PC-9 (cell line): Measurements from ENCODE around the gene ETV3L. TPM values are rescaled to one million over a fixed set of nuclear protein-coding genes. Genes with fewer than 3 reads are reported as not detected.

Experiments used
- Bru-seq: library from RNA; stranded (reverse); fragments of 400-500 nt; gene quantifications from one replicate; lab custom pipeline; 2021; lab: Mats Ljungman, UMichigan
- BruChase-seq, 2 experiments: library from RNA; stranded (reverse); fragments of 400-500 nt; gene quantifications; one replicate each; lab custom pipeline; 2021; lab: Mats Ljungman, UMichigan
- BruUV-seq: library from RNA; stranded (reverse); fragments of 400-500 nt; replicated peaks from 2 replicates; lab custom pipeline; 2021; lab: Mats Ljungman, UMichigan
- CTCF ChIA-PET: fragments of 300-600 bp; sonication (Branson Sonifier 250); formaldehyde crosslinking; loops from one replicate; lab custom pipeline; 2022; ENCODE audit warnings: antibody characterized with exemption; lab: Charles Lee
- POLR2A ChIA-PET: fragments of 300-600 bp; sonication (Branson Sonifier 250); formaldehyde crosslinking; loops from one replicate; lab custom pipeline; 2022; ENCODE audit warnings: antibody characterized with exemption; ENCODE audit not compliant: unreplicated experiment; lab: Charles Lee
- DNase-seq, 2 experiments: peaks; one replicate each; pipeline versions ENCODE4 v3.0.0 to v3.0.0-alpha.2; 2015 to 2022; ENCODE audit warnings: mixed read lengths in 1 of 2
- H2AFZ ChIP-seq: fragments of 200-600 bp; sonication (generic); 2 replicates; pipeline ENCODE4 v1.8.1; 2017; ENCODE audit warnings: antibody characterized with exemption
- H3F3A ChIP-seq: fragments of 200-600 bp; sonication (generic); 2 replicates; pipeline ENCODE4 v1.8.1; 2017; ENCODE audit warnings: antibody characterized with exemption, mild to moderate bottlenecking, low read depth; ENCODE audit not compliant: insufficient read depth
- H3K27ac ChIP-seq: fragments of 200-600 bp; sonication (generic); 2 replicates; pipeline ENCODE4 v1.6.1; 2016; ENCODE audit warnings: mixed run types
- H3K27me3 ChIP-seq: fragments of 200-600 bp; sonication (generic); 2 replicates; pipeline ENCODE4 v1.6.1; 2016; ENCODE audit warnings: low read depth, mixed run types; ENCODE audit not compliant: insufficient read depth
- H3K36me3 ChIP-seq: fragments of 200-600 bp; sonication (generic); 2 replicates; pipeline ENCODE4 v1.6.1; 2016; ENCODE audit warnings: low read depth, mixed run types
- H3K4me1 ChIP-seq: fragments of 200-600 bp; sonication (generic); replicated peaks from 2 replicates; pipeline ENCODE4 v1.6.1; 2016; ENCODE audit warnings: mixed run types; ENCODE audit not compliant: insufficient read depth
- H3K4me2 ChIP-seq: fragments of 200-600 bp; sonication (generic); 2 replicates; pipeline ENCODE4 v1.6.1; 2017; ENCODE audit warnings: mixed run types
- H3K4me3 ChIP-seq: fragments of 200-600 bp; sonication (generic); 2 replicates; pipeline ENCODE4 v1.6.1; 2016; ENCODE audit warnings: mixed run types
- H3K79me2 ChIP-seq: fragments of 200-600 bp; sonication (generic); 2 replicates; pipeline ENCODE4 v1.6.1; 2017; ENCODE audit warnings: low read depth, mixed run types
- H3K9me2 ChIP-seq: fragments of 200-600 bp; sonication (generic); 2 replicates; pipeline ENCODE4 v1.8.1; 2017; ENCODE audit warnings: mild to moderate bottlenecking; ENCODE audit not compliant: insufficient read depth
- H3K9me3 ChIP-seq: fragments of 200-600 bp; sonication (generic); 2 replicates; pipeline ENCODE4 v1.8.1; 2016; ENCODE audit warnings: low read depth; ENCODE audit not compliant: insufficient read depth
- H4K20me1 ChIP-seq: fragments of 200-600 bp; sonication (generic); 2 replicates; pipeline ENCODE4 v1.8.1; 2017; ENCODE audit not compliant: insufficient read depth
- CTCF ChIP-seq: fragments of 200-600 bp; sonication (generic); conservative IDR thresholded peaks from 2 replicates; pipeline ENCODE4 v1.6.1; 2017; ENCODE audit warnings: mixed run types, antibody characterized with exemption, mild to moderate bottlenecking, moderate library complexity
- EZH2 ChIP-seq: fragments of 200-600 bp; sonication (generic); IDR thresholded peaks from 2 replicates; pipeline ENCODE4 v1.8.0; 2017; ENCODE audit warnings: antibody characterized with exemption, low read depth
- intact Hi-C: fragments of 100-400 bp; cut with micrococcal nuclease; formaldehyde crosslinking; loops from one replicate; pipeline ENCODE4 v1.10.0; 2022; ENCODE audit not compliant: unreplicated experiment
- long read RNA-seq: library from polyadenylated mRNA; stranded (forward); transcript quantifications from one replicate; pipeline ENCODE4 v2.0.0, GENCODE V29; 2022
- total RNA-seq: library from RNA; stranded (reverse); gene quantifications from 2 replicates; pipeline ENCODE4 v1.2.3, GENCODE V29; 2021

ETV3L gene
- total RNA-seq, result not detected in 2 replicates
- Bru-seq, nascent RNA, result not detected
- not detected for BruChase-seq, experiment 1, labeled RNA remaining after a 2-hour chase
- not detected for BruChase-seq, experiment 2, labeled RNA remaining after a 6-hour chase
- long read RNA-seq, result 0 reads

DNA sequence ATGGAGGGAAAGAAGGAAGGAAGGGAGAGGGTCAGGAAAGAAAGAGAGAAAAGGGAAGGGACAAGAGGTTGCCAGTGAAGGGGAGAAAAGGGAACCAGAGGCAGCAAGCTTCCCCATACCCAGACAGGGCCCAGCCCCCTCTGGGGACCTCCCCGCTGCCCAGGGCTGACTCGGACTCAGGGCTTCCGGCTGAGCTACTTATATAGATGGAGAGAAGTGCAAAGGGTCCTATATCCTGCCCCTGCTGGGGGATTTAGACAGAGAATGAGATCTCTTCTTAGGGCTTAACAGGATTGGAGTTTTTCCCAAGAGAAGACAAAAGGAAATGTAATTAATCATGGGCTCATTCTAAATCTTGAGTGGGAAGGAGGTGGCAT is at the start of gene ETV3L:
Gene ETV3L (minus strand): TSS at position 176 of the 377 bp plus-strand sequence. CDS start 285 bp downstream, outside the sequence.
- H3K9me3 ChIP-seq, result no peaks in the 10 kb centered on the region
- intact Hi-C loops, result no loop called here
- BruUV-seq, result no TSS peak
- H3K9me2 ChIP-seq, result no peaks in the 10 kb centered on the region
- H3K4me2 ChIP-seq, result no peak within 1 kb of the TSS
- no peak for TF ChIP-seq EZH2
- TF ChIP-seq CTCF, result no peak
- no peak within 1 kb of the TSS for H2AFZ ChIP-seq
- POLR2A ChIA-PET, result no interaction called here
- no peaks in the 10 kb centered on the region for H3K36me3 ChIP-seq
- DNase-seq, result no peak
- H3F3A ChIP-seq, result no peaks in the 10 kb centered on the region; the same call in 1 of the 2 replicates
- H4K20me1 ChIP-seq, result no peaks in the 10 kb centered on the region
- no peak within 1 kb of the TSS for H3K4me3 ChIP-seq
- no peaks in the 10 kb centered on the region for H3K79me2 ChIP-seq
- no peaks in the 10 kb centered on the region for H3K4me1 ChIP-seq
- no peak within 1 kb of the TSS for H3K27ac ChIP-seq
- CTCF ChIA-PET, result interaction anchor here (0.6 kb wide), 1 partner anchor 39 kb away, joined by 9 read pairs; the partner anchor contains the start of gene ETV3
- no peaks in the 10 kb centered on the region for H3K27me3 ChIP-seq

DNA sequence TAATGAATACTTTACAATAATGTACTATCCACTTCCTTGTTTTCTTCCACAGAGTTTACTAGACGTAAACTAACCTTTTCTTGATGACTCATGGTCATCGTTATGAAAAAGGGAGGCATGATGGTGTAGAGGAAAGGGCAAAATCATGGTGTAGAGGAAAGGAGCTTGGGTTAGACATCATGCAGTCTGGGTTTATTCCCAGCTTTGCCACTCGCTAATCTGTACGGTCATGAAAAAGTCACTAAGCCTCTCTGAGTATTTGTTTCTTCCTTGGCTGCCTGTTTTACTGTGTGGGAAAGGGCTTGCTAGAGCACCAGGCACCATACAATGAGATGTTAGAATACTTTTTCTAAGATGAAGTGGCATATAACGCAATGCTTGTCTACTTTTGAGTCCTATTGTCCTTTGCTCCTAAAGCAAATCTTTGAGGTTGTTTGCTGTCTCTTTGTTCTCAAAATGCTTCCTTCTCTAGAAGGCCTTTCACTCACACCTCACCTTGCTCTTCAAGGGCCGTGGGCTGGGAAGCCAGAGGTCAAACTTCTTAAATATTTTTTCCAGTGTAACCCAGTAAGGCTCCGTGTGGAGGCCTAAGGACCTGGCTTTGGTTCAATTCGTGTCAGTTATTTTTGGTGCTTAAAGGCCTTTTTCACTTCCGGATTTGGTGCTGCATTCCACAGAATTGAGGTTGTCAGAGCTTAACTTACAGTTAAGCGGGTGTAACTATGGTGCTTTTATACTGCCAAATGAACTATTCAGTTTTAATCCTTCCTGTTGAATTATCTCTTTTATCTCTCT is 48.5 kb upstream of the ETV3L start:
- Histone ChIP-seq H3K79me2 (no peaks in the 10 kb centered on the region), H4K20me1 (no peaks in the 10 kb centered on the region), H3K4me3 (no peak overlapping the region), H3K4me2 (peak overlapping the region; percentile 17; the same call in 1 of the 2 replicates), H3K9me3 (no peaks in the 10 kb centered on the region), H3K9me2 (no peaks in the 10 kb centered on the region), H3F3A (peaks cover 12% of the 10 kb centered on the region; the same call in 1 of the 2 replicates), H3K4me1 (peaks cover 30% of the 10 kb centered on the region), H2AFZ (peak overlapping the region; percentile 26; the same call in 1 of the 2 replicates), H3K36me3 (no peaks in the 10 kb centered on the region), H3K27me3 (no peaks in the 10 kb centered on the region), H3K27ac (peak overlapping the region; percentile 71)
- intact Hi-C loops, result no loop called here
- TF ChIP-seq EZH2 (no peak), CTCF (no peak)
- no TSS peak for BruUV-seq
- ChIA-PET POLR2A (no interaction called here), CTCF (no interaction called here)
- peak; percentile 15 to 71 for DNase-seq

- DNase-seq, result no peak
- Histone ChIP-seq H3K36me3 (no peaks in the 10 kb centered on the region), H3K4me2 (peak overlapping the region; percentile 17; the same call in 1 of the 2 replicates), H3K4me1 (peaks cover 30% of the 10 kb centered on the region), H3K9me2 (no peaks in the 10 kb centered on the region), H3K27ac (peak overlapping the region; percentile 71), H4K20me1 (no peaks in the 10 kb centered on the region), H3K9me3 (no peaks in the 10 kb centered on the region), H3K4me3 (no peak overlapping the region), H3K27me3 (no peaks in the 10 kb centered on the region), H2AFZ (peak overlapping the region; percentile 52; the same call in 1 of the 2 replicates), H3F3A (peaks cover 12% of the 10 kb centered on the region; the same call in 1 of the 2 replicates), H3K79me2 (no peaks in the 10 kb centered on the region)
- CTCF ChIA-PET, result no interaction called here
- BruUV-seq, result no TSS peak
- intact Hi-C loops, result no loop called here
- POLR2A ChIA-PET, result no interaction called here
- TF ChIP-seq CTCF, result no peak
- no peak for TF ChIP-seq EZH2
Measured at GRCh38 chr1:157147037-157147436, 47.4 kb upstream of the ETV3L start.
